Transverse colon (tissue), 4 donors: ENCODE results near the gene ESF1.

Source experiments
- CTCF ChIP-seq, 5 experiments: fragments of 200-600 bp in 3 of 5; fragments of 450-650 bp in 2 of 5; sonication (generic) in 3 of 5; IDR thresholded peaks; 1 replicate in 2 of 5; 2 replicates in 3 of 5; pipeline ENCODE4 v1.5.1; 2016 to 2017; ENCODE audit warnings: antibody characterized with exemption in 5 of 5, inconsistent platforms in 3 of 5, mild to moderate bottlenecking in 2 of 5, moderate library complexity in 1 of 5
- POLR2A ChIP-seq: fragments of 450-650 bp; IDR thresholded peaks from one replicate; pipeline ENCODE4 v1.6.1; 2016; ENCODE audit warnings: antibody characterized with exemption, mild to moderate bottlenecking, moderate library complexity
- POLR2AphosphoS5 ChIP-seq, 3 donors: sonication (generic); formaldehyde crosslinking; IDR thresholded peaks; one replicate each; pipeline ENCODE4 v1.6.1; 2016; ENCODE audit warnings: antibody characterized with exemption in 3 of 3

GRCh38 chr20:13739731-13740649 lies 44.7 kb downstream of the ESF1 start:
- TF ChIP-seq POLR2A (no peak), CTCF (IDR thresholded peaks at IDR 0.05) (no peak), POLR2AphosphoS5 (IDR thresholded peaks at IDR 0.05) (no peak)
